Natural killer cell (primary cell): ENCODE results near the gene CAPN13. TPM values are rescaled to one million over a fixed set of nuclear protein-coding genes. Genes with fewer than 3 reads are reported as not detected.

Experiments
- ATAC-seq, 3 donors: fragments of 150-1000 bp in 2 of 3; fragments of 200-7000 bp in 1 of 3; cut with Tn5 transposase; 1 replicate in 1 of 3; 2 replicates in 2 of 3; pipeline ENCODE4 v1.10.0; 2021; ENCODE audit warnings: mild to moderate bottlenecking in 2 of 3, moderate library complexity in 2 of 3
- DNase-seq, 2 donors: peaks; one replicate each; pipeline versions ENCODE4 v3.0.0 to v3.0.0-alpha.2; 2013 to 2021; ENCODE audit warnings: mixed read lengths in 1 of 2
- H3K27ac ChIP-seq: one replicate; pipeline ENCODE4 v1.5.1; 2013; ENCODE audit warnings: mild to moderate bottlenecking, low read length
- H3K27me3 ChIP-seq: one replicate; pipeline ENCODE4 v1.6.1; 2013; ENCODE audit warnings: low read length; ENCODE audit not compliant: control insufficient read depth, insufficient read depth
- H3K36me3 ChIP-seq: one replicate; pipeline ENCODE4 v1.6.1; 2013; ENCODE audit warnings: low read length; ENCODE audit not compliant: control insufficient read depth, insufficient read depth
- H3K4me1 ChIP-seq: one replicate; pipeline ENCODE4 v1.6.1; 2013; ENCODE audit warnings: low read length; ENCODE audit not compliant: control insufficient read depth, insufficient read depth
- H3K4me3 ChIP-seq: one replicate; pipeline ENCODE4 v1.5.1; 2013; ENCODE audit warnings: low read length
- H3K9me3 ChIP-seq: one replicate; pipeline ENCODE4 v1.6.1; 2013; ENCODE audit warnings: low read length; ENCODE audit not compliant: control insufficient read depth, insufficient read depth
- H3K27ac Mint-ChIP-seq, 2 donors: one replicate each; pipeline ENCODE4 v1.8.0; 2022; ENCODE audit warnings: mild to moderate bottlenecking in 2 of 2, mixed read lengths in 2 of 2, moderate library complexity in 1 of 2
- H3K27me3 Mint-ChIP-seq, 2 donors: one replicate each; pipeline ENCODE4 v1.8.0; 2022; ENCODE audit warnings: low read depth in 2 of 2, mixed read lengths in 2 of 2
- H3K36me3 Mint-ChIP-seq: one replicate; pipeline ENCODE4 v1.8.0; 2022; ENCODE audit warnings: mixed read lengths
- H3K4me1 Mint-ChIP-seq, 2 donors: one replicate each; pipeline ENCODE4 v1.8.0; 2022; ENCODE audit warnings: mixed read lengths in 2 of 2
- H3K4me3 Mint-ChIP-seq: one replicate; pipeline ENCODE4 v1.8.0; 2022; ENCODE audit warnings: mild to moderate bottlenecking, moderate library complexity, mixed read lengths
- H3K9me3 Mint-ChIP-seq, 2 donors: one replicate each; pipeline ENCODE4 v1.8.0; 2022; ENCODE audit warnings: mixed read lengths in 2 of 2
- CTCF ChIP-seq: fragments of 200-600 bp; IDR thresholded peaks from one replicate; pipeline ENCODE4 v1.8.0; 2022; ENCODE audit warnings: antibody characterized with exemption
- WGBS: methylation state at CpG from one replicate; pipeline ENCODE4 v1.1.7; 2013; ENCODE audit warnings: missing lambda C conversion rate; ENCODE audit not compliant: insufficient coverage; 5-methylcytosine and 5-hydroxymethylcytosine counted together
- intact Hi-C: fragments of 100-400 bp; cut with micrococcal nuclease; formaldehyde crosslinking; loops from one replicate; pipeline ENCODE4 v1.14.2; 2022
- total RNA-seq, 4 donors: library from RNA; stranded (reverse); fragments of 120-200 nt in 1 of 4; gene quantifications; one replicate each; pipeline versions ENCODE4 v1.2.3 to v1.2.4, GENCODE V29; 2013 to 2022

Gene CAPN13
- total RNA-seq, 3 donors from 2014 or later (not counting 1 experiment from before 2014, with no cell fraction given) = not detected

- H3K9me3 ChIP-seq = no peaks in the 10 kb centered on the region
- H3K27me3 ChIP-seq = no peaks in the 10 kb centered on the region
- H3K4me1 ChIP-seq = no peaks in the 10 kb centered on the region
- H3K4me3 ChIP-seq = no peak overlapping the region
- no peak overlapping the region for H3K27ac ChIP-seq
- Mint-ChIP-seq H3K4me3 (no peak overlapping the region), H3K4me1 (no peaks in the 10 kb centered on the region), H3K27ac (no peak overlapping the region), H3K27me3 (peaks cover 0 to 13% of the 10 kb centered on the region in 2 donors), H3K36me3 (no peaks in the 10 kb centered on the region), H3K9me3 (no peaks in the 10 kb centered on the region)
- TF ChIP-seq CTCF = no peak
- DNase-seq (no peak), ATAC-seq (no peak)
- H3K36me3 ChIP-seq = no peaks in the 10 kb centered on the region
- intact Hi-C loops = no loop called here
- 86% methylated on average over 7 of the region's 8 CpGs for WGBS
Measured at GRCh38 chr2:30683236-30683956, 123.8 kb downstream of the CAPN13 start.

- no peak overlapping the region for H3K27ac Mint-ChIP-seq
- no peak for ATAC-seq
Measured at GRCh38 chr2:30681022-30681421, 126.2 kb downstream of the CAPN13 start.

GRCh38 chr2:30680121-30680520, 127.1 kb downstream of the CAPN13 start:
- Histone ChIP-seq H3K4me3 (no peak overlapping the region), H3K9me3 (no peaks in the 10 kb centered on the region), H3K4me1 (no peaks in the 10 kb centered on the region), H3K36me3 (no peaks in the 10 kb centered on the region), H3K27me3 (no peaks in the 10 kb centered on the region), H3K27ac (no peak overlapping the region)
- H3K9me3 Mint-ChIP-seq = no peaks in the 10 kb centered on the region
- intact Hi-C loops = no loop called here
- H3K27me3 Mint-ChIP-seq = peaks cover 7 to 13% of the 10 kb centered on the region in 2 donors
- no peak for ATAC-seq
- no peaks in the 10 kb centered on the region for H3K4me1 Mint-ChIP-seq
- DNase-seq = no peak
- WGBS = 91% methylated on average over 3 of the region's 3 CpGs
- no peaks in the 10 kb centered on the region for H3K36me3 Mint-ChIP-seq
- no peak for TF ChIP-seq CTCF
- no peak overlapping the region for H3K27ac Mint-ChIP-seq
- no peak overlapping the region for H3K4me3 Mint-ChIP-seq

More at GRCh38 chr2:30681022-30681421, 126.2 kb downstream of the CAPN13 start:
- no peak for DNase-seq
- Histone ChIP-seq H3K9me3 (no peaks in the 10 kb centered on the region), H3K4me3 (no peak overlapping the region), H3K27me3 (no peaks in the 10 kb centered on the region), H3K27ac (no peak overlapping the region), H3K36me3 (no peaks in the 10 kb centered on the region), H3K4me1 (no peaks in the 10 kb centered on the region)
- intact Hi-C loops = no loop called here
- H3K4me1 Mint-ChIP-seq = no peaks in the 10 kb centered on the region
- H3K36me3 Mint-ChIP-seq = no peaks in the 10 kb centered on the region
- TF ChIP-seq CTCF = no peak
- no peaks in the 10 kb centered on the region for H3K9me3 Mint-ChIP-seq
- 92% methylated on average over 3 of the region's 4 CpGs for whole genome bisulfite sequencing
- H3K27me3 Mint-ChIP-seq = peaks cover 4 to 13% of the 10 kb centered on the region in 2 donors
- H3K4me3 Mint-ChIP-seq = no peak overlapping the region
